Left lung (tissue), 10 donors: Measurements from ENCODE around the gene SPATA13. TPM values are rescaled to one million over a fixed set of nuclear protein-coding genes. Genes with fewer than 3 reads are reported as not detected.

Source experiments
- ATAC-seq: fragments of 200-7000 bp; cut with Tn5 transposase; one replicate; pipeline ENCODE4 v1.9.1; 2020; ENCODE audit warnings: moderate library complexity
- DNase-seq, 4 donors: peaks; one replicate each; pipeline ENCODE4 v3.0.0-alpha.2; 2013 to 2020
- H3K27ac ChIP-seq, 2 donors: fragments of 200-600 bp; sonication (generic) in 1 of 2; one replicate each; pipeline versions ENCODE4 v1.5.0 to v1.8.0; 2020 to 2021
- H3K27me3 ChIP-seq, 2 donors: fragments of 200-600 bp; sonication (generic) in 1 of 2; one replicate each; pipeline versions ENCODE4 v1.5.0 to v1.8.0; 2020 to 2021
- H3K36me3 ChIP-seq, 2 donors: fragments of 200-600 bp; sonication (generic) in 1 of 2; one replicate each; pipeline versions ENCODE4 v1.5.0 to v1.8.0; 2020 to 2021
- H3K4me1 ChIP-seq, 2 donors: fragments of 200-600 bp; one replicate each; pipeline ENCODE4 v1.8.0; 2021
- H3K4me3 ChIP-seq, 2 donors: fragments of 200-600 bp; sonication (generic) in 1 of 2; one replicate each; pipeline versions ENCODE4 v1.5.0 to v1.8.0; 2020 to 2021; ENCODE audit warnings: mild to moderate bottlenecking in 1 of 2
- H3K9me3 ChIP-seq, 2 donors: fragments of 200-600 bp; sonication (generic) in 1 of 2; one replicate each; pipeline versions ENCODE4 v1.5.0 to v1.8.0; 2020 to 2021
- CTCF ChIP-seq, 2 donors: fragments of 200-600 bp; sonication (generic) in 1 of 2; IDR thresholded peaks; one replicate each; pipeline versions ENCODE4 v1.5.0 to v1.8.0; 2021; ENCODE audit warnings: antibody characterized with exemption in 2 of 2
- intact Hi-C, 2 donors: fragments of 100-400 bp; cut with DNase I; formaldehyde crosslinking; loops; one replicate each; pipeline versions ENCODE4 v1.11.2 to v1.14.2; 2022
- polyA plus RNA-seq, 6 donors: library from polyadenylated mRNA; unstranded; fragments of 120-200 nt; gene quantifications; one replicate each; pipeline ENCODE4 v1.2.1, GENCODE V29; 2013; ENCODE audit not compliant: insufficient read length in 6 of 6
- total RNA-seq, 2 donors: library from RNA; stranded (reverse); fragmentation: NEBNext Ultra II Directional; extraction: Animal tissue kit (Norgen Biotek cat#: 25700); gene quantifications; one replicate each; pipeline ENCODE4 v1.2.1, GENCODE V29; 2021
- donor health status: DM: no; HTN: yes; CAD: no.
- donor health status: DM: no; HTN: no; CAD: no.

The SPATA13 gene
- total and polyA plus RNA-seq, 8 donors, result 11.4 to 31.4 (median 14.7) TPM

- H3K27ac ChIP-seq, result no peak overlapping the region
- no peaks in the 10 kb centered on the region for H3K9me3 ChIP-seq
- no peaks in the 10 kb centered on the region for H3K36me3 ChIP-seq
- no peak overlapping the region for H3K4me3 ChIP-seq
- no peaks in the 10 kb centered on the region for H3K4me1 ChIP-seq
- ATAC-seq (peak; percentile 89), DNase-seq (peak in 1 of 4 donors; percentile 20)
- intact Hi-C loops, result no loop called here
- H3K27me3 ChIP-seq, result no peaks in the 10 kb centered on the region
- TF ChIP-seq CTCF (IDR thresholded peaks at IDR 0.05), result no peak
These were observed 31.7 kb downstream of the SPATA13 start for GRCh38 chr13:24192057-24192810.

GRCh38 chr13:24192811-24193162 lies 32.3 kb downstream of the SPATA13 start:
- Histone ChIP-seq H3K4me1 (no peaks in the 10 kb centered on the region), H3K36me3 (no peaks in the 10 kb centered on the region), H3K9me3 (no peaks in the 10 kb centered on the region), H3K27ac (no peak overlapping the region), H3K27me3 (no peaks in the 10 kb centered on the region), H3K4me3 (no peak overlapping the region)
- intact Hi-C loops, result no loop called here
- DNase-seq (no peak), ATAC-seq (peak; percentile 62)
- TF ChIP-seq CTCF (IDR thresholded peaks at IDR 0.05), result no peak

GRCh38 chr13:24194447-24194846 lies 33.9 kb downstream of the SPATA13 start:
- Histone ChIP-seq H3K4me3 (no peak overlapping the region), H3K27me3 (no peaks in the 10 kb centered on the region), H3K4me1 (no peaks in the 10 kb centered on the region), H3K36me3 (no peaks in the 10 kb centered on the region), H3K27ac (no peak overlapping the region), H3K9me3 (no peaks in the 10 kb centered on the region)
- DNase-seq (no peak), ATAC-seq (no peak)
- no peak for TF ChIP-seq CTCF (IDR thresholded peaks at IDR 0.05)
- intact Hi-C loops, result no loop called here

DNA sequence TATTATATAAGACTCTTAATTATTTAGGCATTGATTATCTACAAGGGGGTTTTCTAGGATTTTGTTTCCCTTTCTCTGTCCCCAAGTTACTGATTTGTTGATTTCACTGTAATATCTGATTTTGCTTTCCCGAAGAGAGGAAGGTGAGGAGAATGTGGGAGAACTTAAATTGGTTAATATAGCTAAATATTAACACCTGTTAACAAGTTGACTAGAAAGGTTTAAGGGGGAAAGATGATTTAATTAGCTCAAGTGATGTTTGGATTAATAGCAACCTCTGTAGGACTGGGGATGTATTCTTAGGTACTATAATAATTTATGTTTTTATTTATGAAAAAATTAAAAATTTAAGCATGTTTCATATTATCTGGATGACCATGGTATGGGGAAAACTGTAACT lies 35.1 kb downstream of the SPATA13 start:
- no peaks in the 10 kb centered on the region for H3K36me3 ChIP-seq
- no peak for TF ChIP-seq CTCF (IDR thresholded peaks at IDR 0.05)
- no peaks in the 10 kb centered on the region for H3K9me3 ChIP-seq
- intact Hi-C loops, result no loop called here
- H3K27ac ChIP-seq, result no peak overlapping the region
- H3K4me1 ChIP-seq, result no peaks in the 10 kb centered on the region
- H3K27me3 ChIP-seq, result no peaks in the 10 kb centered on the region
- DNase-seq (no peak), ATAC-seq (no peak)
- H3K4me3 ChIP-seq, result no peak overlapping the region

DNA sequence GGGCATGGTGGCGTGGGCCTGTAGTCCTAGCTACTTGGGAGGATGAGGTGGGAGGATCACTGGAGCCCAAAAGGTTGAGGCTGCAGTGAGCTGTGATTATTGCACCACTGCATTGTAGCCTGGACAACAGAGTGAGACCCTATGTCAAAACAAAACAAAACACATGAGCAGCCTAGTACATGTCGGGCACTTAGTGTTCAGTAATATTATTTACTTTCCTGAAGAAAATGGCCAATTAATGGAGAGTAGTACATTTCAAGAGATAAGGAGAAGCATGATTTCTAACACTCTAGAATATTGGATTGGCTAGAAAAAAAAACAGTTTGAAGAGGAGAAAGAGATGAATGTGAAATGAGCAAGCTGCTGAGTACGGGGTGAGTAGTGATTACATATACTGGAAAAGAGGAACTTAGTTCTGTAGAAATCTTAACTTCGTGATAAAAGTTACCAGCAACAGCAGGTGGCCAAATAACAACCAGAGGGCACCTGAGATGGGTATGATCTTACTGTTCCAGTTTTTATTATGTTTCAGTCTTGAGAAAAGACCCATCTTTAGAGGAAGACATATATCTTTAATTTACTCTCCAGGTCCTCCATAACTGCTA lies 36.2 kb downstream of the SPATA13 start:
- no peak for TF ChIP-seq CTCF (IDR thresholded peaks at IDR 0.05)
- no peak for DNase-seq
- H3K4me1 ChIP-seq, result no peaks in the 10 kb centered on the region
- ATAC-seq, result no peak
- no peaks in the 10 kb centered on the region for H3K27me3 ChIP-seq
- H3K36me3 ChIP-seq, result no peaks in the 10 kb centered on the region
- H3K9me3 ChIP-seq, result no peaks in the 10 kb centered on the region
- no peak overlapping the region for H3K27ac ChIP-seq
- intact Hi-C loops, result no loop called here
- no peak overlapping the region for H3K4me3 ChIP-seq
